Upper lobe of right lung (tissue), 1 donor: Measurements from ENCODE around the gene ARHGEF26. TPM values are rescaled to one million over a fixed set of nuclear protein-coding genes. Genes with fewer than 3 reads are reported as not detected.

Experiments used
- ATAC-seq: fragments of 200-7000 bp; cut with Tn5 transposase; one replicate; pipeline ENCODE4 v1.9.1; 2020; ENCODE audit warnings: mild to moderate bottlenecking, moderate library complexity
- DNase-seq: peaks from one replicate; pipeline ENCODE4 v3.0.0-alpha.2; 2020
- H3K27ac ChIP-seq: fragments of 200-600 bp; one replicate; pipeline ENCODE4 v1.8.0; 2022
- H3K27me3 ChIP-seq: fragments of 200-600 bp; one replicate; pipeline ENCODE4 v1.8.0; 2022; ENCODE audit warnings: mild to moderate bottlenecking
- H3K36me3 ChIP-seq: fragments of 200-600 bp; one replicate; pipeline ENCODE4 v1.8.0; 2022
- H3K4me1 ChIP-seq: fragments of 200-600 bp; one replicate; pipeline ENCODE4 v1.8.0; 2022
- H3K4me3 ChIP-seq: fragments of 200-600 bp; one replicate; pipeline ENCODE4 v1.8.0; 2022; ENCODE audit warnings: mild to moderate bottlenecking
- H3K9me3 ChIP-seq: fragments of 200-600 bp; one replicate; pipeline ENCODE4 v1.8.0; 2022
- CTCF ChIP-seq: fragments of 200-600 bp; IDR thresholded peaks from one replicate; pipeline ENCODE4 v1.8.0; 2022; ENCODE audit warnings: antibody characterized with exemption
- intact Hi-C: fragments of 100-400 bp; cut with DNase I; formaldehyde crosslinking; loops from one replicate; pipeline ENCODE4 v1.11.0; 2022
- total RNA-seq: library from RNA; stranded (reverse); fragmentation: NEBNext Ultra II Directional; extraction: Animal tissue kit (Norgen Biotek cat#: 25700); gene quantifications from one replicate; pipeline ENCODE4 v1.2.1, GENCODE V29; 2021
- donor health status: DM: no; HTN: yes; CAD: no; lungs with severe emphysema.

The ARHGEF26 gene
- total RNA-seq, 1 donor from 2014 or later = 58.8 TPM

DNA sequence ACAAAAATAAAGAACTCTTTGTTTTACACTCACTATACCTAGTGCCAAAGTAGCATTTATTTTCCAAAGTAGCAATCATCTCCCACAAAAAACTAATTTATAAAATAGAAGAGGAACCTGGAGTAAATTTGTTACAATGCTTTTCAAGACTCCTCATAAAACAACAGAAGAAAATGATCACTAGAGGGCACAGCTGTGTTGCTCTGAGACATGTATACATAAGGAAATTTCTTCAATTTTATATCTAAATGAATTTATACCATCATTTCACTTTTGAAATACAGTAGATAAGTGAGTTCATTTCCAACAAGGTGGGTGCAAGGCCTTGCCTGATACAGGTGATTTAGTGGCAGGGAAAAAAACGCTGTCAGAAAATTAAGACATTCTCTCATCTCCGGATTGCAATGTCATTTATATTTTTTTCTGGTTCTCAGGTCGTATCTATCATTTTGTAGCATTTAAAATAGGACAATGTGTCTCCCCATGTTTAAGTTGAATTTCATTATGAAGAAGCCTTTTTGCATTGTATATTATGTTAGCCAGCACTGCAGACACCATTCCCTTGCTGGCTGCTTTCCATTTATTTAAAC lies 25.3 kb upstream of the ARHGEF26 start:
- no peaks in the 10 kb centered on the region for H3K9me3 ChIP-seq
- no peak overlapping the region for H3K4me3 ChIP-seq
- peak; percentile 48 for TF ChIP-seq CTCF
- no peaks in the 10 kb centered on the region for H3K27me3 ChIP-seq
- H3K4me1 ChIP-seq = no peaks in the 10 kb centered on the region
- H3K36me3 ChIP-seq = no peaks in the 10 kb centered on the region
- H3K27ac ChIP-seq = no peak overlapping the region
- ATAC-seq (no peak), DNase-seq (no peak)
- intact Hi-C loops = loop anchor here (10.0 kb wide), 1 partner anchor 149 kb away; no protein-coding TSS in a partner anchor

DNA sequence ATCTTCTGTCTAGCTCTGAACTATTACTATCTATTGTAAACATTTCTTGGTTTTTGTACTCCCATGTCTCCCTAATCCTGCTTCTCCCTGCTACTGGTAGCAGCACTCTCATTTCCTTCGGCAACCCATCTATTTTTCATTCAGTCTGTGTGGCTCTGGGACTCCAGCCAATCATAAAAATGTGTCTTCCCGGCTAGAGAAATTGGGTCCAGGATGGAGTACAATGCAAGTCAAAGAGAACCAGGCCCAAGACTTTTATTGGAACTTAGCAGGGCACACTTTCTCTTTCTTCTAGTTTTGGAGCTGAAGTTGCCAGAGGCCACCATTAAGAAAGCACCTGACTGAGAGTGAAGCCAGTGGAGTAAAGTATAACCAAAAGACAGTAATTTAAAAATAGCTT lies 22.8 kb upstream of the ARHGEF26 start:
- Histone ChIP-seq H3K27me3 (no peaks in the 10 kb centered on the region), H3K4me3 (no peak overlapping the region), H3K4me1 (no peaks in the 10 kb centered on the region), H3K9me3 (no peaks in the 10 kb centered on the region), H3K27ac (no peak overlapping the region), H3K36me3 (no peaks in the 10 kb centered on the region)
- no peak for DNase-seq
- intact Hi-C loops = loop anchor here (10.0 kb wide), 1 partner anchor 146 kb away; no protein-coding TSS in a partner anchor
- ATAC-seq = no peak
- no peak for TF ChIP-seq CTCF

GRCh38 chr3:154100556-154100955 lies 20.6 kb upstream of the ARHGEF26 start:
- intact Hi-C loops = no loop called here

DNA sequence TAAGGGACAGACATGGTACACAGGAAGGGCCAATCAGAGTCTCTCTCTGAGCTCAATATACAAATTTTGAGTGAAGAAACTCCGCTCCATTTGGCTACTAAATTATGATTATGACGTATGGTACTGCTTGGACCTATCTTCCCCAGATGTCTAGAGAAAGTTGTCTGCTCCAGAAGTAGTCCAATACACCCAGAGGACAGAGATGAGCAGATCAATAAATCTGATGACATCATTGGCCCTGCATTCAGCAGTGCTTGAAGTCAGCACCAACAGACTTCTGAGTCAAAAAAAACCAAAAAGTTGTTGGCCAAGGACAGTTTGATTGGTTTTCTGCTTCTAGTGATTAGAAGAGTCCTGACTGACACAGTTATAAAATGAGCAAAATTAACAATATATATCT lies 19.9 kb upstream of the ARHGEF26 start:
- Histone ChIP-seq H3K4me3 (no peak overlapping the region), H3K9me3 (no peaks in the 10 kb centered on the region), H3K27me3 (no peaks in the 10 kb centered on the region), H3K4me1 (no peaks in the 10 kb centered on the region), H3K36me3 (no peaks in the 10 kb centered on the region), H3K27ac (no peak overlapping the region)
- intact Hi-C loops = no loop called here
- ATAC-seq (no peak), DNase-seq (no peak)
- no peak for TF ChIP-seq CTCF

More at GRCh38 chr3:154100556-154100955, 20.6 kb upstream of the ARHGEF26 start:
- Histone ChIP-seq H3K36me3 (no peaks in the 10 kb centered on the region), H3K4me3 (no peak overlapping the region), H3K9me3 (no peaks in the 10 kb centered on the region), H3K27ac (no peak overlapping the region), H3K27me3 (no peaks in the 10 kb centered on the region), H3K4me1 (no peaks in the 10 kb centered on the region)
- DNase-seq (no peak), ATAC-seq (no peak)
- no peak for TF ChIP-seq CTCF

DNA sequence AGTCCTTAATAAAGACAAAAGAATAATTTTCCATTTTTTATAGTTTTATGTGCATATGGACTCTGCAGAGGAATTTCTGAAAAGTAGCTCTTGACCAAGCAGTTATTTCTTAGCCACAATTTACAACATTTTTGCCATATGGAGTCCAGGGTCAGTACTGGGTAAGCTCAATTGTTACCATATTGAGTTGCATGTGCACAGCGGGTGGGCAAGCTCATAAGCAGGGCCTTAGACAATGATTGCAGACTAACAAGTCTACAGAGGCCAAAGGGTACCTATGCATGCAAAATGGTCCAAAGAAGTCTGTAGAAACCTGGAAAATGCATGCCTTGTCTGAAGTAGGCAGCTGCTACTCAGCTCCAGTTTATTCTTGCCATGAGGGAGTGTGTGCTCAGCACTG lies 19.0 kb upstream of the ARHGEF26 start:
- no peak overlapping the region for H3K4me3 ChIP-seq
- TF ChIP-seq CTCF = no peak
- H3K4me1 ChIP-seq = no peaks in the 10 kb centered on the region
- no peaks in the 10 kb centered on the region for H3K36me3 ChIP-seq
- H3K27ac ChIP-seq = no peak overlapping the region
- no peaks in the 10 kb centered on the region for H3K27me3 ChIP-seq
- ATAC-seq (no peak), DNase-seq (no peak)
- H3K9me3 ChIP-seq = no peaks in the 10 kb centered on the region
- intact Hi-C loops = no loop called here
